RWPE2 (cell line): ENCODE measurements around the gene CRYZL1.

Source experiments
- ATAC-seq: fragments of 200-7000 bp; cut with Tn5 transposase; 3 replicates; pipeline ENCODE4 v1.9.1; 2021; ENCODE audit warnings: low read depth
- DNase-seq: peaks from one replicate; pipeline ENCODE4 v3.0.0-alpha.2; 2020; ENCODE audit warnings: low spot score
- H3K27ac ChIP-seq: fragments of 450-650 bp; 2 replicates; pipeline ENCODE4 v1.5.1; 2017; ENCODE audit warnings: mild to moderate bottlenecking; ENCODE audit not compliant: poor library complexity, severe bottlenecking
- H3K27me3 ChIP-seq: fragments of 250-450 bp; sonication (Bioruptor Pico); 2 replicates; pipeline ENCODE4 v1.5.1; 2021; ENCODE audit warnings: mild to moderate bottlenecking, moderate library complexity; ENCODE audit not compliant: insufficient read depth, poor library complexity, severe bottlenecking
- H3K36me3 ChIP-seq: fragments of 250-450 bp; sonication (Bioruptor Pico); 2 replicates; pipeline ENCODE4 v1.5.1; 2020; ENCODE audit warnings: low read depth, mild to moderate bottlenecking, moderate library complexity
- H3K4me1 ChIP-seq: fragments of 250-450 bp; sonication (Bioruptor Pico); 2 replicates; pipeline ENCODE4 v1.5.1; 2021; ENCODE audit warnings: mild to moderate bottlenecking, moderate library complexity; ENCODE audit not compliant: insufficient read depth, poor library complexity, severe bottlenecking
- H3K4me3 ChIP-seq: fragments of 250-450 bp; sonication (Bioruptor Pico); 2 replicates; pipeline ENCODE4 v1.5.1; 2021; ENCODE audit warnings: mild to moderate bottlenecking, moderate library complexity; ENCODE audit not compliant: severe bottlenecking
- H3K9me3 ChIP-seq: fragments of 250-450 bp; sonication (Bioruptor Pico); 2 replicates; pipeline ENCODE4 v1.5.1; 2021; ENCODE audit warnings: mild to moderate bottlenecking, moderate library complexity; ENCODE audit not compliant: severe bottlenecking
- TF ChIP-seq, protein P1 (sequence below): fragments of 450-650 bp; IDR thresholded peaks from one replicate; pipeline ENCODE4 v1.5.1; 2017; ENCODE audit warnings: mild to moderate bottlenecking, moderate library complexity; ENCODE audit not compliant: poor library complexity, severe bottlenecking

CRYZL1 gene

DNA sequence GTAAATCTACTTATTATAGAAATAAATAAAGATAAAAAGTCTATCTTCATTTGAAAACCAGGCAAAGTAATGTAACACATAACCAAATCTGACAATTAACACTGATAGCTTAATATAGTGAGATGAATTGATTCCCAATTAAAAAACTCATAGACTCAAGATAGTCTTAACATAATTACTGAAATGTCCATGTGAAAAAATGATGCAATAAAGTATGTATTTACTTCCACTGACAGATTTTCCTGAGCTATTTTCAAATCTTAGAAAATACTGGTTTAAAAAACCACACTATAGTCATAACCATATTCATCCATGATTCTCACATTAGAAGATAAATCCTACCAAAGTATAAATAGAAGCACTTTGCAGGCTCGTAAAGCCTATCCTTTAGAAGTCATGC, 43.5 kb downstream of the CRYZL1 start:
- ATAC-seq (no peak), DNase-seq (no peak)
- H3K4me1 ChIP-seq: no peaks in the 10 kb centered on the region
- H3K9me3 ChIP-seq: no peaks in the 10 kb centered on the region
- no peak overlapping the region for H3K4me3 ChIP-seq
- peaks cover 54% of the 10 kb centered on the region for H3K36me3 ChIP-seq
- no peak overlapping the region for H3K27ac ChIP-seq
- TF ChIP-seq, protein P1, sequence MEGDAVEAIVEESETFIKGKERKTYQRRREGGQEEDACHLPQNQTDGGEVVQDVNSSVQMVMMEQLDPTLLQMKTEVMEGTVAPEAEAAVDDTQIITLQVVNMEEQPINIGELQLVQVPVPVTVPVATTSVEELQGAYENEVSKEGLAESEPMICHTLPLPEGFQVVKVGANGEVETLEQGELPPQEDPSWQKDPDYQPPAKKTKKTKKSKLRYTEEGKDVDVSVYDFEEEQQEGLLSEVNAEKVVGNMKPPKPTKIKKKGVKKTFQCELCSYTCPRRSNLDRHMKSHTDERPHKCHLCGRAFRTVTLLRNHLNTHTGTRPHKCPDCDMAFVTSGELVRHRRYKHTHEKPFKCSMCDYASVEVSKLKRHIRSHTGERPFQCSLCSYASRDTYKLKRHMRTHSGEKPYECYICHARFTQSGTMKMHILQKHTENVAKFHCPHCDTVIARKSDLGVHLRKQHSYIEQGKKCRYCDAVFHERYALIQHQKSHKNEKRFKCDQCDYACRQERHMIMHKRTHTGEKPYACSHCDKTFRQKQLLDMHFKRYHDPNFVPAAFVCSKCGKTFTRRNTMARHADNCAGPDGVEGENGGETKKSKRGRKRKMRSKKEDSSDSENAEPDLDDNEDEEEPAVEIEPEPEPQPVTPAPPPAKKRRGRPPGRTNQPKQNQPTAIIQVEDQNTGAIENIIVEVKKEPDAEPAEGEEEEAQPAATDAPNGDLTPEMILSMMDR: no peak
- H3K27me3 ChIP-seq: no peaks in the 10 kb centered on the region

DNA sequence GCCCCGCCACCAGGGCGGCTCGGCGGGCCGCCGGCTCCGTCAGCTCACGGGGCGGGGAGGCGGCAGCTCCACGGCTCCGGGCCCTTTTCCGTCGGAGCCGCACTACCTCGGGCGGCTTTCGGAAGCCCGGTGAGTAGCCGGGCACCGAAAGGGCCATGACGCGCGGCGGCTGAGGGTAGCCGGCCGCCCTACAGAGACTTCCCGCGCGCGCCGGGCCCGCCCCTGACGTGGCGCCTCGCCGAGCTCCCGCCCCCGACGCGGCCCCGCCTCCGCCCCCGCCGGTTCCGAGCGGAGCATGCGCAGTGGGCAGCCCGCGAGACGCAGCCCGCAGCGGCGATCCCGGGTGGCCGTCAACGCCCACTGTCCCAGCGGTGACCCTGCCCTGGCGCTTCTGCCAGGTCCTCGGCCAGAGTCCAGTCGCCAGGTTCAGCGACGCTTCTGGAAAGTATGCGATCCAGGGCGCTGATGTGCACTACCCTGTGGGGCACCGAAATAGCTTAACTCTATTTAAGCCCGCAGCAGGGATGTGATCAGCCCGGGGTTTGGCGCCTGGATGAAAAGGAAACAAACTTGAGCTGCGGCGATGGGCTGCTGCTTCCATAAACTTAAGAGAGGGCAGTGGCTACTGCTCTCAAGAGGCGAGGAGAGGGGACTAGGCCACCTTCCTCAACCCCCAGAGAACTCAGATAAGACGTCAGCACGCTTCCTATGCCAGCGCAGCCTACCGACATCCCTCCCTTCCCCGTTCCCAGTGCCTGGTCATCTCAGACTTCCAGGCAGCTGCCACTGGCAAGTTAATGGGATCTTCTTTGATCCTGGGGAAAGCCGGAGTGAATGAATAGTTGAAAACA, 52.8 kb downstream of the CRYZL1 start, which contains the start of gene DONSON:
TSS of gene DONSON (minus strand) at position 200 of the 851 bp plus-strand sequence. CDS start at position 157, 43 bp downstream.
- TF ChIP-seq, protein P1: no peak
- Histone ChIP-seq H3K27ac (peak within 1 kb of the TSS; percentile 51), H3K4me3 (peak within 1 kb of the TSS; percentile 87), H3K4me1 (no peaks in the 10 kb centered on the region), H3K27me3 (no peaks in the 10 kb centered on the region), H3K36me3 (peaks cover 31% of the 10 kb centered on the region), H3K9me3 (no peaks in the 10 kb centered on the region)
- DNase-seq (peak; percentile 80), ATAC-seq (peak; percentile 85)

DNA sequence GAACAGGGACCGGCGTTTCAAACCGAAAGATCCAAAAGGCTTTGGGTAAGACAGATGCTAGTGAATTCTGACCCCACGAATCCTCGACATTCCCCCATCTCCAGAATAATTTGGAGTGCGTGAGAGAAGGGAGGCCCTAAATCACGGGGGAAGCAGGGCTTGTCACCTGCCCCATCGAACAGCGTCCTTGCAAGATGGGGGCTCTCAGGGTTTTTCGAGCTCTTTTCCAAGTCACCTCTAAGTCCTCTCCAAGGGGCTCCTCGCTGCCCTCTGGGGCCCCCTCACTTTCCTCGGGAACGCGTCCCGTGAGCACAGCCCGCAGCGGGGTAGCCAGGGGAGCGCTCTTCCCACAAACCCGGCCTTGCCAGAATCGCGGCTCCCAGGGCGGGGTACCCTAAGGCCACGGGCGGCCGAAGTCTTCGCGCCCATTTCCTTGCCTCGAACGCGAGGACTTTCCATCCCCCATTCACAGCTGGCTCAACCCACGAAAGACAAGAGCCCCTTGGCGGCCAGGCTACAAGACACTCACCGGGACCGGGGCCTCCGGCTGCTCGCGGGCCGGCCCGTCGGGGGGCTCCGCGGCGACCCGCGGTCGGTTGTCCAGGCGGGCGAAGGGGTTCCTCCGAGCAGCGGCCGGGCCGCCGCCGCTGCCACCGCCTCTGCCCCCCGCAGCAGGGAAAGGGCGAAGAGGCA, 53.6 kb downstream of the CRYZL1 start:
- Histone ChIP-seq H3K36me3 (peaks cover 37% of the 10 kb centered on the region), H3K27me3 (no peaks in the 10 kb centered on the region), H3K9me3 (no peaks in the 10 kb centered on the region), H3K4me3 (peak overlapping the region; percentile 87), H3K4me1 (no peaks in the 10 kb centered on the region), H3K27ac (peak overlapping the region; percentile 51)
- TF ChIP-seq, protein P1: no peak
- peak; percentile 45 for ATAC-seq
- no peak for DNase-seq

DNA sequence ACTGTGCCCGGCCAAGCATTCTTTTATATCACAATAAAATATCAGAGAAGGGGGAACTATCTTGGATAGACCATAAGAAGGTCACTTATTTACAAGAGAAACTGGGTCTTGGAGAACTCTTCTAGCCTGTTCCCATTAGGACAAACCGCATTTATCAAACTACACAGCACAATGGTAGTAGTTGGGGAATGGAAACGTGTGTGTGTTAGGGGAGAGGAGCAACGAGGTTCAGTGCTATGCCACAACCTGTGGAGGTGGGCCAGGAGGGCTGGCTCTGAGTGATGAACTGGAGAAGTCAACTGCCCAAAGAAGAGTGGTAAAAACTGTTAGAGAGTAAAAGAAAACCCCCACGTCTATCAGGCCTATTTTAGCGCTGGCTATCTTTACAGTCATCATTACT, 54.6 kb downstream of the CRYZL1 start:
- no peak for ATAC-seq
- DNase-seq: no peak

More for the DNA sequence above, 54.6 kb downstream of the CRYZL1 start:
- Histone ChIP-seq H3K4me3 (peak overlapping the region; percentile 87), H3K36me3 (peaks cover 45% of the 10 kb centered on the region), H3K27ac (no peak overlapping the region), H3K4me1 (no peaks in the 10 kb centered on the region), H3K27me3 (no peaks in the 10 kb centered on the region), H3K9me3 (no peaks in the 10 kb centered on the region)
- TF ChIP-seq, protein P1: no peak
